Adrenal gland (tissue), 12 donors: ENCODE results near the gene RAD51B. TPM values are rescaled to one million over a fixed set of nuclear protein-coding genes. Genes with fewer than 3 reads are reported as not detected.
A peak's percentile ranks its signal among the peaks of the same experiment; 100 is the strongest.

Experiments
- DNase-seq, 7 donors: peaks; one replicate each; pipeline ENCODE4 v3.0.0-alpha.2; 2019 to 2020
- H3K27ac ChIP-seq, 5 donors: fragments of 200-600 bp; sonication (generic) in 4 of 5; 1 replicate in 3 of 5; 2 replicates in 2 of 5; pipeline versions ENCODE4 v1.5.1 to v1.8.0; 2016 to 2020; ENCODE audit warnings: mild to moderate bottlenecking in 1 of 5
- H3K27me3 ChIP-seq: fragments of 200-600 bp; 2 replicates; pipeline ENCODE4 v1.8.0; 2021
- H3K36me3 ChIP-seq, 2 donors: fragments of 200-600 bp; replicated peaks in 1 of 2; 1 replicate in 1 of 2; 2 replicates in 1 of 2; pipeline versions ENCODE4 v1.5.1 to v1.8.0; 2018 to 2022
- H3K4me1 ChIP-seq, 2 donors: fragments of 200-600 bp; replicated peaks in 1 of 2; 1 replicate in 1 of 2; 2 replicates in 1 of 2; pipeline versions ENCODE4 v1.5.1 to v1.8.0; 2018 to 2021
- H3K4me3 ChIP-seq, 4 donors: fragments of 200-600 bp; sonication (generic) in 3 of 4; one replicate each; pipeline ENCODE4 v1.5.1; 2016 to 2018
- H3K9me3 ChIP-seq, 3 donors: fragments of 200-600 bp; sonication (generic) in 1 of 3; replicated peaks in 1 of 3; 1 replicate in 2 of 3; 2 replicates in 1 of 3; pipeline versions ENCODE4 v1.5.1 to v1.8.0; 2016 to 2021
- CTCF ChIP-seq, 6 experiments: fragments of 450-650 bp in 4 of 6; fragments of 200-600 bp in 2 of 6; sonication (generic) in 1 of 6; IDR thresholded peaks; 1 replicate in 5 of 6; 2 replicates in 1 of 6; pipeline versions ENCODE4 v1.5.1 to v1.8.0; 2016 to 2021; ENCODE audit warnings: antibody characterized with exemption in 6 of 6, mild to moderate bottlenecking in 2 of 6, moderate library complexity in 1 of 6
- POLR2A ChIP-seq, 2 donors: fragments of 450-650 bp; IDR thresholded peaks; one replicate each; pipeline ENCODE4 v1.6.1; 2017; ENCODE audit warnings: antibody characterized with exemption in 2 of 2, mild to moderate bottlenecking in 2 of 2, moderate library complexity in 1 of 2
- WGBS, 4 donors: extraction: QIAGEN DNeasy Blood & Tissue Kit in 2 of 4; methylation state at CpG; one replicate each; pipeline versions ENCODE4 v1.1.5 to v1.1.7; 2013 to 2017; 5-methylcytosine and 5-hydroxymethylcytosine counted together
- intact Hi-C, 2 donors: fragments of 100-400 bp; cut with DNase I; formaldehyde crosslinking; loops; one replicate each; pipeline versions ENCODE4 v1.14.1 to v1.15.0; 2022 to 2023
- polyA plus RNA-seq, 3 donors: library from polyadenylated mRNA; stranded (reverse); fragments of 200-250 nt in 2 of 3; fragments of 350-450 nt in 1 of 3; fragmentation: Illumina TruSeq in 1 of 3; extraction: RNeasy Lipid Tissue Mini Kit (QIAGEN cat#74804) in 1 of 3; gene quantifications; one replicate each; pipeline ENCODE4 v1.2.3, GENCODE V29; 2013 to 2014
- total RNA-seq, 9 donors: library from RNA; depleted of rRNA in 4 of 9; stranded (reverse); fragments of >200 nt in 4 of 9; fragments of 120-200 nt in 1 of 9; fragmentation: NEBNext Ultra II Directional in 1 of 9; extraction: Animal tissue kit (Norgen Biotek cat#: 25700) in 1 of 9; gene quantifications; one replicate each; pipeline versions ENCODE4 v1.1.0 to v1.2.4, GENCODE V29; 2013 to 2023
- donor health status: healthy with polysubstance abuse.
- donor health status: Bipolar disorder and iron deficiency.
- donor health status: DM: yes; HTN: yes; CAD: no.
- donor health status: DM: no; HTN: no; CAD: no.
- donor health status: DM: no; HTN: no; CAD: no.
- donor health status: DM: yes; HTN: yes; CAD: no.

RAD51B gene
- total and polyA plus RNA-seq, 12 donors, result 2.3 to 24.6 (median 12.4) TPM

- H3K27ac ChIP-seq, result peak overlapping the region in 3 of 5 donors; percentile 6 to 53 (median 41)
- intact Hi-C loops, result no loop called here
Observed at GRCh38 chr14:68666236-68666635, 846.7 kb downstream of the RAD51B start.

GRCh38 chr14:68666899-68667298 is 847.3 kb downstream of the RAD51B start:
- no peaks in the 10 kb centered on the region for H3K36me3 ChIP-seq
- DNase-seq, result peak in 1 of 7 donors; percentile 34
- intact Hi-C loops, result no loop called here
- H3K27ac ChIP-seq, result peak overlapping the region in 1 of 5 donors; percentile 53
- no peaks in the 10 kb centered on the region for H3K27me3 ChIP-seq
- no peak overlapping the region for H3K4me3 ChIP-seq
- no peaks in the 10 kb centered on the region for H3K9me3 ChIP-seq
- no peak for TF ChIP-seq POLR2A (IDR thresholded peaks at IDR 0.05)
- TF ChIP-seq CTCF (IDR thresholded peaks at IDR 0.05), result no peak
- peaks cover 0 to 53% of the 10 kb centered on the region in 2 donors for H3K4me1 ChIP-seq
- 92 to 96% (median 94%) methylated on average over 5 of the region's 5 CpGs for WGBS, 4 donors

More at GRCh38 chr14:68666236-68666635, 846.7 kb downstream of the RAD51B start:
- peak in 1 of 7 donors; percentile 2 for DNase-seq
- H3K9me3 ChIP-seq, result no peaks in the 10 kb centered on the region
- TF ChIP-seq CTCF (IDR thresholded peaks at IDR 0.05) (no peak), POLR2A (IDR thresholded peaks at IDR 0.05) (no peak)
- no peak overlapping the region for H3K4me3 ChIP-seq
- H3K4me1 ChIP-seq, result peaks cover 0 to 53% of the 10 kb centered on the region in 2 donors
- WGBS, 4 donors, result 62 to 73% (median 71%) methylated on average over 2 of the region's 2 CpGs
- H3K27me3 ChIP-seq, result no peaks in the 10 kb centered on the region
- H3K36me3 ChIP-seq, result no peaks in the 10 kb centered on the region

GRCh38 chr14:68667313-68667791 is 847.8 kb downstream of the RAD51B start:
- peaks cover 0 to 53% of the 10 kb centered on the region in 2 donors for H3K4me1 ChIP-seq
- H3K4me3 ChIP-seq, result no peak overlapping the region

GRCh38 chr14:68668028-68668427 is 848.4 kb downstream of the RAD51B start:
- peak overlapping the region in 1 of 5 donors; percentile 57 for H3K27ac ChIP-seq
- intact Hi-C loops, result no loop called here
- no peak overlapping the region for H3K4me3 ChIP-seq
- TF ChIP-seq CTCF (IDR thresholded peaks at IDR 0.05) (no peak), POLR2A (IDR thresholded peaks at IDR 0.05) (no peak)
- peaks cover 0 to 53% of the 10 kb centered on the region in 2 donors for H3K4me1 ChIP-seq
- no peaks in the 10 kb centered on the region for H3K9me3 ChIP-seq
- peak in 2 of 7 donors; percentile 3 to 43 for DNase-seq
- no peaks in the 10 kb centered on the region for H3K36me3 ChIP-seq
- 94 to 98% (median 96%) methylated on average over 4 of the region's 4 CpGs for WGBS, 4 donors
- no peaks in the 10 kb centered on the region for H3K27me3 ChIP-seq

More at GRCh38 chr14:68667313-68667791, 847.8 kb downstream of the RAD51B start:
- Histone ChIP-seq H3K27ac (peak overlapping the region in 1 of 5 donors; percentile 57), H3K9me3 (no peaks in the 10 kb centered on the region), H3K36me3 (no peaks in the 10 kb centered on the region), H3K27me3 (no peaks in the 10 kb centered on the region)
- DNase-seq, result no peak
- TF ChIP-seq POLR2A (IDR thresholded peaks at IDR 0.05), result no peak
- TF ChIP-seq CTCF (IDR thresholded peaks at IDR 0.05), result no peak
- intact Hi-C loops, result no loop called here
